OCI-LY1 (cell line): ENCODE data around the gene RAPGEF6.

Experiments
- EZH2 ChIP-seq: fragments of 200-600 bp; sonication (generic), shearing (Covaris generic); IDR thresholded peaks from 2 replicates; pipeline ENCODE4 v1.8.0; 2017; ENCODE audit warnings: borderline replicate concordance, mixed run types, mild to moderate bottlenecking, antibody characterized with exemption, low read length, moderate library complexity, mixed read lengths
- TF ChIP-seq, protein P1 (sequence below): fragments of 200-600 bp; sonication (generic), shearing (Covaris generic); IDR thresholded peaks from 2 replicates; pipeline ENCODE4 v1.5.1; 2017; ENCODE audit warnings: mild to moderate bottlenecking, antibody characterized with exemption, low read length, moderate library complexity, mixed read lengths

DNA sequence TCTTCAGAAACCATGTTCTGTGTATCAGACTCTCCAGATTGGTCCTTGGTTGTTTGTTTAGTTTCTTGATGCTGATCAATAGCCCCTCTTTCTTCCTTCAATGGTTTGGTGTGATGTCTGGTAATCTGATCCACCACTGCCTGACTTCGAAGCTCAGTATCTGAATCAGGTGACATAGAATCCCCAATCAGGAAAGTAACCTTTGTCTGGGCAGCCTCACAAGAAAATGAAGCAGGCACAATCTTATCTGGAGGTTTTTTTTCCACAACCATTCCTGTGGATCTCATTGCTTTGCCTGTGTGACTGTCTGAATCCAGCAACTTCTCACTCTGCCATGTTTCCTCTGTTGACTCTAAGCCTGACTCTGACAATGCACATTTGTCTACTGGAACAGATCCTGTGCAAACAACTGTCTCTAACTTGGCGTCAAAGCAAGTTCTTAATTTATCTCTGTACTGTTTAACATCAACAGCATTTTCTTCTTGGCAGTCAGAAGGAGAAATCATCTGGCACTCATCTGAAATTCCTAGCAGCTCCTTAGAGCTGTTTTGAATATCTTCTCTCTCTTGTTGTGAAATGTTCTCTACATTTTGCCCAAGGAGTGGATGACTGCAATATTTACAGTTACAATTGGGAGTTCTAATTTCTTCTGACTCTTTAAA lies 37.1 kb upstream of the RAPGEF6 start:
- TF ChIP-seq, protein P1, sequence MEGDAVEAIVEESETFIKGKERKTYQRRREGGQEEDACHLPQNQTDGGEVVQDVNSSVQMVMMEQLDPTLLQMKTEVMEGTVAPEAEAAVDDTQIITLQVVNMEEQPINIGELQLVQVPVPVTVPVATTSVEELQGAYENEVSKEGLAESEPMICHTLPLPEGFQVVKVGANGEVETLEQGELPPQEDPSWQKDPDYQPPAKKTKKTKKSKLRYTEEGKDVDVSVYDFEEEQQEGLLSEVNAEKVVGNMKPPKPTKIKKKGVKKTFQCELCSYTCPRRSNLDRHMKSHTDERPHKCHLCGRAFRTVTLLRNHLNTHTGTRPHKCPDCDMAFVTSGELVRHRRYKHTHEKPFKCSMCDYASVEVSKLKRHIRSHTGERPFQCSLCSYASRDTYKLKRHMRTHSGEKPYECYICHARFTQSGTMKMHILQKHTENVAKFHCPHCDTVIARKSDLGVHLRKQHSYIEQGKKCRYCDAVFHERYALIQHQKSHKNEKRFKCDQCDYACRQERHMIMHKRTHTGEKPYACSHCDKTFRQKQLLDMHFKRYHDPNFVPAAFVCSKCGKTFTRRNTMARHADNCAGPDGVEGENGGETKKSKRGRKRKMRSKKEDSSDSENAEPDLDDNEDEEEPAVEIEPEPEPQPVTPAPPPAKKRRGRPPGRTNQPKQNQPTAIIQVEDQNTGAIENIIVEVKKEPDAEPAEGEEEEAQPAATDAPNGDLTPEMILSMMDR, result no peak
- no peak for TF ChIP-seq EZH2
